ENCODE measurements around the gene ARL13B.

DNA sequence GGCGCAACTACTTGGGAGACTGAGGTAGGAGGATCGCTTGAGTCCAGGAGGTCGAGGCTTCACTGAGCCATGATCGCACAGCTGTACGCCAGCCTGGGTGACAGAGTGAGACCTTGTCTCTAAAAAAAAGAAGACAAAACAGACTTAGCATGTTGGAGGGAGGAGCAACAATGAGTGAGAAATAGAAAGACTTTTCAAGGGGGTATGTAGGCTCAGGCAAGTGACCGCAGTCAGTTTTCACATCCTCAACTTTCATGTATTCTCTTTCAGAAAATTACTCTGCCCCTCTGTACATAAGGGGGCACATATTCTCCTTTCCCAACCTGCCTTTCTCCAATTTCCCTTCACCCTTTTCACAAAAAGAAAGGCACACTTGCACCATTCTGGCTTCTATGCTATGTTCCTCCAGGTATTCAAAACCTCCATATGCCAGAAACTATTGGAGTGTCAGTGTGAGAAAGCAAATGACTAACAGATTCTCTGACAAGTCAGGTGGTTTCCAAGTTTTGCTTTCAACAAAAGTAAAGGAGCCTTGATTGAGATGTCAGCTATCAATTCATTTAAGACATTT is 90.5 kb downstream of the ARL13B start:
- no peak for TF ChIP-seq POLR2A (IDR thresholded peaks at IDR 0.05)
- TF ChIP-seq, protein P1, sequence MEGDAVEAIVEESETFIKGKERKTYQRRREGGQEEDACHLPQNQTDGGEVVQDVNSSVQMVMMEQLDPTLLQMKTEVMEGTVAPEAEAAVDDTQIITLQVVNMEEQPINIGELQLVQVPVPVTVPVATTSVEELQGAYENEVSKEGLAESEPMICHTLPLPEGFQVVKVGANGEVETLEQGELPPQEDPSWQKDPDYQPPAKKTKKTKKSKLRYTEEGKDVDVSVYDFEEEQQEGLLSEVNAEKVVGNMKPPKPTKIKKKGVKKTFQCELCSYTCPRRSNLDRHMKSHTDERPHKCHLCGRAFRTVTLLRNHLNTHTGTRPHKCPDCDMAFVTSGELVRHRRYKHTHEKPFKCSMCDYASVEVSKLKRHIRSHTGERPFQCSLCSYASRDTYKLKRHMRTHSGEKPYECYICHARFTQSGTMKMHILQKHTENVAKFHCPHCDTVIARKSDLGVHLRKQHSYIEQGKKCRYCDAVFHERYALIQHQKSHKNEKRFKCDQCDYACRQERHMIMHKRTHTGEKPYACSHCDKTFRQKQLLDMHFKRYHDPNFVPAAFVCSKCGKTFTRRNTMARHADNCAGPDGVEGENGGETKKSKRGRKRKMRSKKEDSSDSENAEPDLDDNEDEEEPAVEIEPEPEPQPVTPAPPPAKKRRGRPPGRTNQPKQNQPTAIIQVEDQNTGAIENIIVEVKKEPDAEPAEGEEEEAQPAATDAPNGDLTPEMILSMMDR (IDR thresholded peaks at IDR 0.05), result no peak
